Choroid plexus epithelial cell (primary cell): ENCODE results near the gene PIGBOS1.

ENCODE experiments used
- DNase-seq: peaks from one replicate; pipeline ENCODE4 v3.0.0-alpha.2; 2010; ENCODE audit warnings: low read depth
- H3K4me3 ChIP-seq: 2 replicates; pipeline ENCODE4 v1.5.1; 2011; ENCODE audit warnings: low read depth, mild to moderate bottlenecking, control low read depth, low read length, moderate library complexity
- TF ChIP-seq, protein P1 (sequence below): conservative IDR thresholded peaks from 2 replicates; pipeline ENCODE4 v1.5.1; 2011; ENCODE audit warnings: low read depth, mild to moderate bottlenecking, control low read depth, inconsistent platforms, low read length, moderate library complexity

PIGBOS1 gene, protein sequence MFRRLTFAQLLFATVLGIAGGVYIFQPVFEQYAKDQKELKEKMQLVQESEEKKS

DNA sequence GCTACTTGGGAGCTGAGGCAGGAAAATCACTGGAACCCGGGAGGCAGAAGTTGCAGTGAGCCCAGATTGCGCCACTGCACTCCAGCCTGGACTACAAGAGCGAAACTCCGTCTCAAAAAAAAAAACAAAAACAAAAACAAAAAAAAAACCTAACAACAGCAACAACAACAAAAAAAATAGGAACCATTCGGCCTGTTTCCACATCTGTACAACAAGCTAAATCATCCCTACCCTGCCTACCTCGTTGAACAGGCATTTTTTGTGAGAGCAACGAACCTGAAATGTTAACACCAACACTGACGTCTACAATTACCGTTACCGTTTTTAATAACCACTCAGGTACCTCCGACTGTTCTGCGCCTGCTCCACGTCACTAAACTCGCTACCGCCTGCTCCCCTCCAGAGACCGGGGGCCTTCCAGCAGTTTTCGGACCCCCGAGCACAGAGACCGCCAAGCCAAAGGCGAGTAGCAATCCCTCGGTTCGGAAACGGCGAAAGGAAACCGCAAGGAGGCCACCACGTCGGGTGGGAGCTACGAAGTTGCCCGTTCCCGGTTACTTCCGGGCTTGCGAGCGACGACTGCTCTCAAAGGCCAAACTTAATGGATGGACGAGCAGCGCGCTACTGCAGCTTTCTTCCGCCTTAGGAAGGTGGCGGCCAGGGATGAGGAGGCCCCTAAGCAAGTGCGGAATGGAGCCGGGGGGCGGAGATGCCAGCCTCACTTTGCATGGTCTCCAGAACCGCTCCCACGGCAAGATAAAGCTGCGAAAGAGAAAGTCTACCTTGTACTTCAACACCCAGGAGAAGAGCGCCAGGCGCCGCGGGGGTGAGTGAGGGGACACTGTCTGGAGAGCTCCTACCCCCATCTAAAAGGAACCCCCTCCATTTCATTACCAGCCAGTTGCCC is at the start of gene PIGBOS1, which contains the start of gene PIGB:
Gene PIGBOS1, minus strand, starts transcription at position 536 of the 907 bp plus-strand sequence. CDS start 1,331 bp downstream, outside the sequence.
Gene PIGB, plus strand, starts transcription at position 635 of the 907 bp plus-strand sequence. Its CDS starts 29 bp downstream, at position 664.
- H3K4me3 ChIP-seq: peak within 1 kb of the TSS; percentile 95

DNA sequence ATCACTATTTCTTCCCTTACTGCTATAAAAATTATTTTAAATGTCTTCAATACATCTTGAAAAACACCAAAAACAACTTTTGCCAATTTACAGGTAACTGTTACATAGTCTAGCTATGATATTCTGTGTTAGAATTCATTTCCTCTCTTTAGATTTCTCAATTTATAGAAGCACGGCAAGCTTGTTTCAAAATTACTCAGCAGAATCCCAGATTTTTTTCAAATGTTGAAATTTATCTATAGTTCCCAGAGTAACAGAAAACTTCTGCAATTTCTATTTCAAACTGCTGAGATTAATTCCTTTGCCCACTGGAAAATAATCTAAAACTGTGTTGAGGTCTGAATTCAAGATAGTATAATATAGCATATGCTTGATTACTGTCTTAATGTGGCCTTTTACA is 48.1 kb upstream of the PIGBOS1 start:
- H3K4me3 ChIP-seq: no peak overlapping the region
- TF ChIP-seq, protein P1, sequence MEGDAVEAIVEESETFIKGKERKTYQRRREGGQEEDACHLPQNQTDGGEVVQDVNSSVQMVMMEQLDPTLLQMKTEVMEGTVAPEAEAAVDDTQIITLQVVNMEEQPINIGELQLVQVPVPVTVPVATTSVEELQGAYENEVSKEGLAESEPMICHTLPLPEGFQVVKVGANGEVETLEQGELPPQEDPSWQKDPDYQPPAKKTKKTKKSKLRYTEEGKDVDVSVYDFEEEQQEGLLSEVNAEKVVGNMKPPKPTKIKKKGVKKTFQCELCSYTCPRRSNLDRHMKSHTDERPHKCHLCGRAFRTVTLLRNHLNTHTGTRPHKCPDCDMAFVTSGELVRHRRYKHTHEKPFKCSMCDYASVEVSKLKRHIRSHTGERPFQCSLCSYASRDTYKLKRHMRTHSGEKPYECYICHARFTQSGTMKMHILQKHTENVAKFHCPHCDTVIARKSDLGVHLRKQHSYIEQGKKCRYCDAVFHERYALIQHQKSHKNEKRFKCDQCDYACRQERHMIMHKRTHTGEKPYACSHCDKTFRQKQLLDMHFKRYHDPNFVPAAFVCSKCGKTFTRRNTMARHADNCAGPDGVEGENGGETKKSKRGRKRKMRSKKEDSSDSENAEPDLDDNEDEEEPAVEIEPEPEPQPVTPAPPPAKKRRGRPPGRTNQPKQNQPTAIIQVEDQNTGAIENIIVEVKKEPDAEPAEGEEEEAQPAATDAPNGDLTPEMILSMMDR: no peak
- no peak for DNase-seq

More for the DNA sequence above, at the start of gene PIGBOS1, which contains the start of gene PIGB:
- TF ChIP-seq, protein P1: peak; percentile 26
- DNase-seq: peak; percentile 93

DNA sequence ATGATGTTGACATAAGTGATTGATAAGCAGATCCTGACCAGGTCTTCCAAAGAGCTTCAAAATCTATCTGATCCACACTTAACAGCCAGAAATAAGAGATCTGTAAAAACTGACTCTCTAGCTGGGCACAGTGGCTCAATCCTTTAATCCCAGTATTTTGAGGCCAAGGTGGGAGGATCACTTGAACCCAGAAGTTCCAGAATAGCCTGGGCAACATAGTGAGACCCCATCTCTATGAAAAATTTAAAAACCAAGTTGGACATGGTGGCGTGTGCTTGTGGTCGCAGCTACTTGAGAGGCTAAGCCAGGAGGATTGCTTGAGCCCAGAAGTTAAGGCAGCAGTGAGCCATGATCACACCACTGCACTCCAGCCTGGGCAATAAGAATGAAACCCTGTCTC is 43.7 kb upstream of the PIGBOS1 start:
- no peak overlapping the region for H3K4me3 ChIP-seq
- DNase-seq: no peak
- TF ChIP-seq, protein P1: no peak

DNA sequence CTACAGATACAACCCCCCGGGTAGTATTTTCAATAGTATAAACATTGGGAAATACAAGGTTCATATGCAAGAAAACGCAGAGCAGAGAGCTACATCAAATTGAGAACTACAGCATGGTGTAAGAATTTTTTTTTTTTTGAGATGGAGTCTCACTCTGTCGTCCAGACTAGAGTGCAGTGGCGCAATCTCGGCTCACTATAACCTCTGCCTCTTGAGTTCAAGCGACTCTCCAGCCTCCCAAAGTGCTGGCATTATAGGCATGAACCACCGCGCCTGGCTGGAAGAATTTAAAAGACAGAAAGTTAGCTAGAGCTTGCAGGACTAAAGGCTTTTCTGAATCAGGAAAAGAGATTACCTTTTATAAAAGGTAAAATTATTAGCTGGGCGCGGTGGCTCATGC is 42.1 kb upstream of the PIGBOS1 start:
- no peak overlapping the region for H3K4me3 ChIP-seq
- no peak for DNase-seq
- TF ChIP-seq, protein P1: no peak

DNA sequence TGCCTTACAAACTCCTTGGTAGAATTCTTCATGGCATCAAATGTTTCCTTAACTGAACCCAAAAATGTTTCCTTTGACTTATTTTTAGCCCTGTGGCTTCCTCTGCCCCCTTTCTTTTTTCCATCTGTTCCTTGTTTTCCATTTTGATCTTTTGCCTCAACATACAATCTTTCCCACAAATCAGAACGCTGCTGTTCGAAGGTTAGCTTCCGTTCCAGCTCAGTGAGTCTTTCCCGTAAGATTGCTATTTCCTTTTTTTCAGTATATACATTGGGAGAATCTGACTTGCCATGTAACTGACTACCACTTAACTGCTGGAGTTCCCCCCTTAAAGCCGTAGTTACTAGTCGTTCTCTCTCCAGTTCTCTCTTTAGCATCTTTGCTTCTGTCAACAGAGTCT is 41.3 kb upstream of the PIGBOS1 start:
- TF ChIP-seq, protein P1: no peak
- no peak for DNase-seq
- no peak overlapping the region for H3K4me3 ChIP-seq

DNA sequence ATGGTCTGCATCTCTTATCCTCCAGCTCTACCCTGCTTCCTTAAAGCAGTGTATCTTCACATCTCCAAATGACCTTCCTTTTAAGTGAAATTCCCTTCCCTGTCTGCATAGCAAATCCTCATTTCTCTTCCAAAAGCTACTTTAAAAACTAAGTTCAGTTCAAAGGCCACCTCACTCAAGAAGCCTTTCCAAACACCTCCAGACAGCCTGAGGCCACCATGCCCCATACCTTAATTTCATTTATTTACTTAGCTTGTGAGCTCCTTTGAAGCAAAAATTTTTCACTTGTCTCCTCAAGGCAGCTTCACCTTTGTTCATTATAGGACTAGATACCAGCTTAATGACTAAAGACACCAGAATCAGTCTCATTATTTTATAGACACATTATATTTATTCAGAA is 39.5 kb upstream of the PIGBOS1 start:
- DNase-seq: no peak
- H3K4me3 ChIP-seq: no peak overlapping the region
- TF ChIP-seq, protein P1: no peak
